Fibroblast of skin of back (primary cell): ENCODE results near the gene PARP15.
"Not testable (repeated sequence)": the region's sequence is repeated elsewhere in the genome, so short reads cannot be mapped to it uniquely, and the experiment has no call there.

Source experiments
- DNase-seq: peaks from one replicate; pipeline ENCODE4 v3.0.0-alpha.2; 2013

Gene PARP15

GRCh38 chr3:122674339-122674738 is 96.9 kb downstream of the PARP15 start:
- no peak for DNase-seq

GRCh38 chr3:122676759-122677158 is 99.3 kb downstream of the PARP15 start:
- peak; percentile 35 for DNase-seq

GRCh38 chr3:122677216-122677615 is 99.8 kb downstream of the PARP15 start:
- DNase-seq, result no peak

GRCh38 chr3:122678506-122678905 is 101.1 kb downstream of the PARP15 start:
- no peak for DNase-seq

- DNase-seq, result peak; percentile 81
These were observed 101.8 kb downstream of the PARP15 start for GRCh38 chr3:122679085-122679881.

- DNase-seq, result no peak
These were observed 102.5 kb downstream of the PARP15 start for GRCh38 chr3:122679882-122680474.

GRCh38 chr3:122680475-122681283 is 103.2 kb downstream of the PARP15 start, which contains the start of gene PARP14:
PARP14 (plus strand) TSS chr3:122680839; CDS start chr3:122680884, 45 bp downstream.
- peak; percentile 72 for DNase-seq

- DNase-seq, result no peak
These were observed 104.0 kb downstream of the PARP15 start for GRCh38 chr3:122681284-122681973.

- DNase-seq, result peak; percentile 20
These were observed 104.5 kb downstream of the PARP15 start for GRCh38 chr3:122681974-122682409.

- not testable (repeated sequence) for DNase-seq
These were observed 105.4 kb downstream of the PARP15 start for GRCh38 chr3:122682778-122683411.

- DNase-seq, result no peak
These were observed 109.8 kb downstream of the PARP15 start for GRCh38 chr3:122687298-122687697.
